NCI-H345 (cell line): ENCODE data around the gene TIMM13.
"Not testable (repeated sequence)": the region's sequence is repeated elsewhere in the genome, so short reads cannot be mapped to it uniquely, and the experiment has no call there.

Source experiments
- DNase-seq: peaks from one replicate; lab custom pipeline; 2025; lab: John Stamatoyannopoulos, UW

Gene TIMM13

GRCh38 chr19:2431318-2432055 lies 4.1 kb upstream of the TIMM13 start:
- DNase-seq: no peak

GRCh38 chr19:2429917-2430535 lies 2.6 kb upstream of the TIMM13 start:
- no peak for DNase-seq

GRCh38 chr19:2428756-2429711 lies 1.6 kb upstream of the TIMM13 start:
- DNase-seq: no peak

- peak; percentile 43 for DNase-seq
These were observed 920 bp upstream of the TIMM13 start for GRCh38 chr19:2428321-2428690.

GRCh38 chr19:2426611-2427428 lies 566 bp downstream of the TIMM13 start:
- DNase-seq: peak; percentile 25

- no peak for DNase-seq
These were observed 1.5 kb downstream of the TIMM13 start for GRCh38 chr19:2425622-2426581.

- no peak for DNase-seq
These were observed 2.4 kb downstream of the TIMM13 start for GRCh38 chr19:2424686-2425621.

- no peak for DNase-seq
These were observed 3.3 kb downstream of the TIMM13 start for GRCh38 chr19:2423915-2424685.

GRCh38 chr19:2423071-2423914 lies 4.1 kb downstream of the TIMM13 start:
- no peak for DNase-seq

- no peak for DNase-seq
These were observed 5.6 kb downstream of the TIMM13 start for GRCh38 chr19:2421581-2422306.

- no peak for DNase-seq
These were observed 6.9 kb downstream of the TIMM13 start for GRCh38 chr19:2420490-2420889.

- no peak for DNase-seq
These were observed 7.6 kb downstream of the TIMM13 start for GRCh38 chr19:2419754-2420153.

GRCh38 chr19:2417881-2418406 lies 9.4 kb downstream of the TIMM13 start:
- DNase-seq: no peak

GRCh38 chr19:2417436-2417835 lies 9.9 kb downstream of the TIMM13 start:
- not testable (repeated sequence) for DNase-seq

- DNase-seq: no peak
These were observed 10.9 kb downstream of the TIMM13 start for GRCh38 chr19:2416321-2417097.

- no peak for DNase-seq
These were observed 11.4 kb downstream of the TIMM13 start for GRCh38 chr19:2415973-2416319.
